CD4-positive, alpha-beta T cell treated with Interferon alpha-2 for 1 hour (primary cell): ENCODE results near the gene OR6J1.
A peak's percentile ranks its signal among the peaks of the same experiment; 100 is the strongest.
"Not testable (repeated sequence)": the region's sequence is repeated elsewhere in the genome, so short reads cannot be mapped to it uniquely, and the experiment has no call there.

Experiments used
- DNase-seq, 2 donors: peaks; one replicate each; pipeline ENCODE4 v3.0.0-alpha.2; 2020 to 2022

The OR6J1 gene

DNA sequence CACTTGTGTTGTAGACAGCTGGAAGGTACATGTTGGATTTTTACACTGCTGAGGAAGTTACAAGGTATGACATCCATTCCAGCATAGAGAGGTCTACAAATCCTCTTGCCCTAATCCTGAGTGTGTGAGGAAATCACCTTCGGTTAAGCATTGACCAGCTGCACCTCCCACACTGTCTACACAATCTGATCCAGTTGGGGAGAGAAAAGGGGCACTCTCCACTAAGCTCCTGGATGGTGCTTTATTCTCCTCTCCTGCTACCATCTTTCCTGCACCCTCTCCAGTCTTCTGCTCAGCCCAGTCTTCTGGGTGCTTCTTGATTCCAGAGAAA lies at the start of gene OR6J1:
TSS of gene OR6J1 (minus strand) at position 48 of the 331 bp plus-strand sequence. CDS start 9,541 bp downstream, outside the sequence.
- DNase-seq, result no peak

DNA sequence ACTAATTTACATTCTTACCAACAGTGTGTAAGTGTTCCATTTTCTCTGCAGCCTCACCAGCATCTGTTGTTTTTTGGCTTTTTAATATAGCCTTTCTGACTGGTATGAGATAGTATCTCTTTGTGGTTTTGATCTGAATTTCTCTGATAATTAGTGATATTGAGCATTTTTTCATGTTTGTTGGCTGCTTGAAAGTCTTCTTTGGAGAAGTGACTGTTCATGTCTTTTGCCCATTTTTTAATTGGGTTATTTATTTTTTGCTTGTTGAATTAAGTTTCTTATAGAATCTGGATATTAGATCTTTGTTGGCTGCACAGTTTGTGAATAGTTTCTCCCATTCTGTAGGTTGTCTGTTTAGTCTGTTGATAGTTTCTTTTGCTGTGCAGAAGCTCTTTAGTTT lies 48.0 kb upstream of the OR6J1 start:
- no peak for DNase-seq

DNA sequence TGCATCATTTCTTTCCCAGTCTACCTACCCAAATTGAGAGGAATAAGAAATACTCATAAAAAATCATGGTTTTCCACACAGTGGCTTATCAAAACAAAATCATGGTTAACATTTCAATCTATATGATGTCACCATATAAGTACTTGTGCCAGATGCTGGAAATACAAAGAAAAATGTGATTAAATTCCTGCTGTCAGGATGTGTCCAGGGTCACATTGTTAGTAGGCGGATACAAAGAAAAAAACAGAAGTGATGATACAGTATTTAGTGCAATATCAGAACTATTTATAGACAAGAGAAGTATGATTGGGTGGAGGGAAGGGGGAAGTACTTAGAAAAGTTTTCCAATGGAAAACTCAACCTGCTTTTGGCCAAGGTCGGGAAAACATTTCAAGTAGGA lies 47.0 kb upstream of the OR6J1 start:
- no peak for DNase-seq

DNA sequence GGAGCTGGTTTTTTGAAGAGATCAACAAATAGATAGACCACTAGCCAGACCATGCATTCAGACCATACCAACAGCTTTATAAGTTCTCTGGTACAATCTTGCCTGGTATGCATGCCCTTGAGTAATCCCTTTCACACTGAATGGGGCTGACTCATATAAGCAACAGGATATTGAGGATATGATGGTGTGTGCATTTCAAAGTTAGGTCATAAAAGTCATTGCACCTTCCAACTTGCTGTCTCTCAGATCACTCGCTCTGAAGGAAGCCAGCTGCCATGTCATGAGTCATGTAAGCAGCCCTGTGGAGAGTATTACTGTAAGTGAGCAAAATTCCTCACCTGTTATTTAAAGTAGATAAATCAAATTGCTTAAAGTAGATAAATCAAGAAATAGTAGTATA lies 45.0 kb upstream of the OR6J1 start:
- DNase-seq, result no peak

DNA sequence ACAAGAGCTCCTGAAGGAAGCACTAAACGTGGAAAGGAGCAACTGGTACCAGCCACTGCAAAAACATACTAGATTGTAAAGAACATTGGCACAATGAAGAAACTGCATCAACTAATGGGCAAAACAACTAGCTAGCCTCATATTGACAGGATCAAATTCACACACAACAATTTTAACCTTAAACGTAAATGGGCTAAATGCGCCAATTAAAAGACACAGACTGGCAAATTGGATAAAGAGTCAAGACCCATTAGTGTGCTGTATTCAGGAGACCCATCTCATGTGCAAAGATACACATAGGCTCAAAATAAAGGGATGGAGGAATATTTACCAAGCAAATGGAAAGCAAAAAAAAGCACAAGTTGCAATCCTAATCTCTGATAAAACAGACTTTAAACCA lies 43.8 kb upstream of the OR6J1 start:
- DNase-seq, result not testable (repeated sequence)

DNA sequence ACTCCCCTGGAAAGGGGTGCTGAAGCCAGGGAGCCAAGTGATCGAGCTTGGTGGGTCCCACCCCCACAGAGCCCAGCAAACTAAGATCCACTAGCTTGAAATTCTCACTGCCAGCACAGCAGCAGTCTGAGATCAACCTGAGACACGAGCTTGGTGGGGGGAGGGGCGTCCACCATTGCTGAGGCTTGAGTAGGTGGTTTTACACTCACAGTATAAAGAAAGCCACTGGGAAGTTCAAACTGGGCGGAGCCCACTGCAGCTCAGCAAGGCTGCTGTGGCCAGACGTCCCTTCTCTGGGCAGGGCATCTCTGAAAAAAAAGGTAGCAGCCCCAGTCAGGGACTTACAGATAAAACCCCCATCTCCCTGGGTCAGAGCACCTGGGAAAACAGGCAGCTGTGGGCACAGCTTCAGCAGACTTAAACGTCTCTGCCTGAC lies 42.0 kb upstream of the OR6J1 start:
- DNase-seq, result not testable (repeated sequence)

DNA sequence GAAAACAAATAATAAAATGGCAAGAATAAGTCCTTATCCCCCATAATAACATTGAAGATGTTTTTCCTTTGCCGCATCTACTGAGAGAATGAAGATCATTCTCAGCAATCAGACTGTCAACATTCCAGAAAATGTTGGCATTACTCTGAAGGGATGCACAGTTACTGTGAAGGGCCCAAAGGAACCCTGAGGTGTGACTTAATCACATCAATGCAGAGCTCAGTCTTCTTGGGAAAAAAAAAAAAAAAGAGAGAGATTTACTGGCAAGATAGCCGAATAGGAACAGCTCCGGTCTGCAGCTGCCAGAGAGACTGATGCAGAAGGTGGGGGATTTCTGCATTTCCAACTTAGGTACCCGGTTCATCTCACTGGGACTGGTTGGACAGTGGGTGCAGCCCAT lies 41.3 kb upstream of the OR6J1 start:
- DNase-seq, result no peak

DNA sequence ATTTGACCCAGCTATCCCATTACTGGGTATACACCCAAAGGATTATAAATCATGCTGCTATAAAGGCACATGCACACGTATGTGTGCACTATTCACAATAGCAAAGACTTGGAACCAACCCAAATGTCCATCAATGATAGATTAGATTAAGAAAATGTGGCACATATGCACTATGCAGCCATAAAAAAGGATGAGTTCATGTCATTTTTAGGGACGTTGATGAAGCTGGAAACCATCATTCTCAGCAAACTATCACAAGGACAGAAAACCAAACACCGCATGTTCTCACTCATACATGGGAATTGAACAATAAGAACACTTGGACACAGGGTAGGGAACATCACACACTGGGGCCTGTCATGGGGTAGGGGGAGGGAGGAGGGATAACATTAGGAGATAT lies 39.3 kb upstream of the OR6J1 start:
- DNase-seq, result not testable (repeated sequence)

DNA sequence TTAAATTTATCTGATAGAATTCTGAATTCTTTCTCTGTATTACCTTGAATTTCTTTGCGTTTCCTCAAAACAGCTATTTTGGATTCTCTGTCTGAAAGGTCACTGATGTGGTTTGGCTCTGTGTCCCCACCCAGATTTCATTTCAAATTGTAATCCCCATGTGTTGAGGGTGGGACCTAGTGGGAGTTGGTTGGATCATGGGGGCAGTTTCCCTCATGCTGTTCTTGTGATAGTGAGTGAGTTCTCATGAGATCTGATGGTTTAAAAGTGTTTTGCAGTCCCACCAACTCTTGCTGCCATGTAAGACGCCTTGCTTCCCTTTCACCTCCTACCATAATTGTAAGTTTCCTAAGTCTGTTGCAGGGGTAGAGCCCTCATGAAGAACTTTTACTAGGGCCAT lies 34.1 kb upstream of the OR6J1 start:
- DNase-seq, result no peak

DNA sequence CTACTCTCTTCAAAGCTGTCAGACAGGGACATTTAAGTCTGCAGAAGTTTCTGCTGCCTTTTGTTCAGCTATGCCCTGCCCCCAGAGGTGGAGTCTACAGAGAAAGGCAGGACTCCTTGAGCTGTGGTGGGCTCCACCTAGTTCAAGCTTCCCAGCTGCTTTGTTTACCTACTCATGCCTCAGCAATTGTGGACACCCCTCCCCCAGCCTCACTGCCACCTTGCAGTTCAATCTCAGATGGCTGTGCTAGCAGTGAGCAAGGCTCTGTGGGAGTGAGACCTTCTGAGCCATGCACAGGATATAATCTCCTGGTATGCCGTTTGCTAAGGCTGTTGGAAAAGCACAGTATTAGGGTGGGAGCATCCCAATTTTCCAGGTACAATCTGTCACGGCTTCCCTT lies 33.4 kb upstream of the OR6J1 start:
- not testable (repeated sequence) for DNase-seq

DNA sequence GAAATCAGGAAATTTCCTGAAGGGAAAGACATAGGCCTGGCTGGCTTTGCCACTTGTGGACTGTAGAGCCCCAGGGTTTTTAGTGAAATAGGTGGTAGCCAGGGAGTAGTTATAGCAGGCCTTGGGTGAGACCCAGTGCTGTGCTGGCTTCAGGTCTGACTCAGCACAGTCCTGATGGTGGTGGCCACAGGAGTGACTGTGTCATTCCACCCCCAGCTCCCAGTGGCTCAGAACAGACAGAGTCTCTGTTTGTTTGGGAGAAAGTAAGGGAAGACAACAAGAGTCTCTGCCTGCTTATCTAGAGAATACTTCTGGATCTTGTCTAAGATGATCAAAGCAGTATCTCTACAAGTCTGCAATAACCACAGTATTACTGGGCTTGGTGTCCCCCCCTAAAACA lies 27.5 kb upstream of the OR6J1 start:
- no peak for DNase-seq

DNA sequence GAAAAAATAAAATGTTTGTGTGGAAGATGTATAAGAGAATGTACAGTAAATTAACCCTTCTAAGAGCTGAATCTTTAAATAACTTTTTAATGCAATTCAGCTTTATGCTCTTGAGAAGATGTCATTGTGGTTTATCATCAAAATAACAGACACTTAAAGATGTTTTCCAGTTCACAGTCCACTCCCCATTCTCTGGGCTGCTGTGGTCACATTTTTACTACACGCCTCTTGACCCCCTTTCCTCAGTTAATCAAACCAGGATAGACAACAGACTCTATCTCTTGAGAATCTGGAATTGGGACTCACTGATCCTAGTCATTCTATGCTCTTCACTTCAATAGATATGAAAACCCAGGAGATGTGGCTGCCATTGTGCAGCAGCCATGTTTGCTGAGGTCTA lies 24.7 kb upstream of the OR6J1 start:
- DNase-seq, result no peak

DNA sequence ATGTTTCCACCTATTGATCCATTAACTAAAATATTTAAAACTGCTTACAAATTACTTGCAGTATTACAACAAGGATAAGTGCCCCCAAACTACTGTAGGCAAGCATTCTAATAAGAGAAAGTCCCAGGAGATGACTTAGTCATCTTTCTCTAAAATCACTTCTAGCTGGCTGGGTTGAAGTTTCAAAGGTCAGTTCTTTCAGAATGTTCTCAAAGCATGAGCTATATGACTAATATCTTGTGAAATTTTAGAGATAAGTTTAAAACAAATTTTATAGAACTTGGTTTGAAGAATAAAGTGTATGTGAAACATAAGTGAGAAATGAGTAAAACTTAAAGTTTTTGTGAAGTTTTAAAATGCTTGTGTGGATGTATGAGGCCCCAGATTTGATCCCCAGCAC lies 24.3 kb upstream of the OR6J1 start:
- no peak for DNase-seq

DNA sequence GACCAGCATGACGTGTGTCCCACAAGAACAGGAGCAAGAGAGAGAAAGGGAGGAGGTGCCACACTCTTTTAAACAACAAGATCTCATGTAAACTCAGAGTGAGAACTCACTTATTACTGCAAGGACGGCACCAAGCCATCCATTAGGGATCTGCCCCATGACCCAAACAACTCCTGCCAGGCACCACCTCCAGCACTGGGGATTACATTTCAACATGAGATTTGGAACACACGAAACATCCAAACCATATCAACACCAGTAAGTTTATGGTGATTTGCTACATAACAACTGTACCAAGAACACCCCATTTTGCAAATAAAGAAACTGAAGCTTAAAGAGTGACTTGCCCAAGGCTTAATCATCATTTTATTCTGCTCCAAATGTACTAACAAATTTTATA lies 23.7 kb upstream of the OR6J1 start:
- no peak for DNase-seq

DNA sequence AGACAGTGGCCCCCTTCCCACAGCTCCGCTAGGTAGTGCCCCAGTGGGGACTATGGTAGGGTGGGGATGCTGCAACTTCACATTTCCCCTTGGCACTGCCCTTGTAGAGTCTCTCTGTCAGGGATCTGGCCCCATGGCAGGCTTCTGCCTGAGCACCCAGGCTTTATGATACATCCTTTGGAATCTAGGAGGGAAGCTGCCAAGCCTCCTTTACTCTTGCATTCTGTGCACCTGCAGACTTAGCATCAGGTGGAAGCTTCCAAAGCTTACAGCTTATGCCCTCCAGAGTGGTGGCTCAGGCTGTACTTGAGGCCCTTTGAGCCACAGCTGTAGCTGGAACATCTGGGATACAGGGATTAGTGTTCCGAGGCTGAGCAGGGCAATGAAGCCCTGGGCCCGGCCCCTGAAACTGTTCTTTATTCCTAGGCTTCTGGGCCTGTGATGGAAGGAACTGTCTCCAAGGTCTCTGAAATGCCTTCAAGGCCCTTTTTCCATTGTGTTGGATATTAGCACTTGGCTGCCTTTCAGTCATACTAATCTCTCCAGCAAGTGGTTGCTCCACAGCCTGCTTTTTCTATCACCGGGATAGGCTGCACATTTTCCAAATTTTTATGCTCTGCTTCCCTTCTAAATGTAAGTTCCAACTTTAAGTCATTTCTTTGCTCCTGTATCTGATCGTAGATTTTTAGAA lies 22.2 kb upstream of the OR6J1 start:
- no peak for DNase-seq

DNA sequence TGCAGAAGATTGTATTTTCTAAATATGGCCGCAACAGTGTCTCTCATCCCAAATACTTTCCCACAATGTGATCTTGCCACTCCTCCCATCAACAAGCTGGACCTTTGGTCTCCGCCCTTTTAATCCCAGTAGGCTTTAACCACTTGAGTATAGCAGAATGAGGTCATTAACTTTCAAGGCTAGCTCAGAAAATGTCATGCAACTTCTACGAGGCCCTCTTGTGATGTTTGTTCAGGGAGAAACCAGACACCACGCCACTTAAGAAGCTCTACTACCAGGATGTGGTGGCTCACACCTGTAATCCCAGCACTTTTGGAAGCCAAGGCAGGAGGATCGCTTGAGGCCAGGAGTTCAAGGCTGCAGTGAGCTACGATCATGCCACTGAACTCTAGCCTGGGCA lies 20.1 kb upstream of the OR6J1 start:
- no peak for DNase-seq

DNA sequence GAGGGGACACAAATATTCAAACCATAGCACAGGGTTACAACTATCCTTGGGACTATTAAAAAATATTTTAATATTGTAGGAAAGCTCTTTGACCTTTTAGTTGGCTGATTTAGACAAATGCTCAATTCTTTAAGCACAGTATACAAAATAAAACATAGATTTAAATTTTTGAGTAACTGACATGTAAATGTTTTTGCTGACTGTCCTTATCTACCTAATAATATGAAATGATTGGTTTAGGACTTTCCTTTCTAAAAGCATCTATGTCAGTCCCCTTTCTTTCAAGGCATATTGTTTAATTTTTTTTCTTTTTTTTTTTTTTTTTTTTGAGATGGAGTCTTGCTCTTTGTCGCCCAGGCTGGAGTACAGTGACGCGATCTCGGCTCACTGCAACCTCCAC lies 16.5 kb upstream of the OR6J1 start:
- no peak for DNase-seq

DNA sequence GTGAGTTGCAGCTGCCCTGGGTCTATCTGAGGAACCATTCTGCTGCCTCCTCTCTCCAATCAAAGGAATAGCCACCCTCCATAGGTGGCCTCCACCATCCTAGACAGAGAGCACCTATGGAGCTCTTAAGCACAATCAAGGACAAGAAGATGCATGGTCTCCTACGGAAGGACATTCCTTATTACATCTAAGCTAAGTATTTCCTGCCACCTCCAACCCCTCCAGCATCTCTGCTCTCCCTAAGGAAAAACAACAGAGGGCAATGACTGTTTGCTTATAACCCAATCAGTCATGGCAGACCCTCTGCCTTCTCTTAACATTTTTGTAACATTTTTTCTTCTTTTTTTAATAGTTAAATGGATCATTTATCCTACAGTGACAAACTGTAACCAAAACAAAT lies 14.8 kb upstream of the OR6J1 start:
- DNase-seq, result no peak

DNA sequence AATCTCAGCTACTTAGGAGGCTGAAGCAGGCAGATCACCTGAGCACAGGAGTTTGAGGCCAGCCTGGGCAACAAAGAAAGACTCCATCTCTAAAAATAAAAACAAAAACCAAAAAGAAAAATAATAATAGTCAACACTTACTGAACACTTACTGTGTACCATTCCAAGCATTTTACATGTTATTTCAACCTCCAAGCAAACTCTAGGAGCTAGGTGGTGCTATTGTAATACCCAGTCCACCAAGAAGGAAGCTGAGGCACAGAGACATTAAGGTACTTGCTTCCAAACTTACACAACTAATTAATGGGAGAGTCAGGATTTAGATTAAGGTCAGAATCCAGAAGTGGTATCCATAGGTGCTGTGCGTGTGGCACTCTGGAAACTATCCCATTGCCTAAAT lies 13.7 kb upstream of the OR6J1 start:
- DNase-seq, result no peak

DNA sequence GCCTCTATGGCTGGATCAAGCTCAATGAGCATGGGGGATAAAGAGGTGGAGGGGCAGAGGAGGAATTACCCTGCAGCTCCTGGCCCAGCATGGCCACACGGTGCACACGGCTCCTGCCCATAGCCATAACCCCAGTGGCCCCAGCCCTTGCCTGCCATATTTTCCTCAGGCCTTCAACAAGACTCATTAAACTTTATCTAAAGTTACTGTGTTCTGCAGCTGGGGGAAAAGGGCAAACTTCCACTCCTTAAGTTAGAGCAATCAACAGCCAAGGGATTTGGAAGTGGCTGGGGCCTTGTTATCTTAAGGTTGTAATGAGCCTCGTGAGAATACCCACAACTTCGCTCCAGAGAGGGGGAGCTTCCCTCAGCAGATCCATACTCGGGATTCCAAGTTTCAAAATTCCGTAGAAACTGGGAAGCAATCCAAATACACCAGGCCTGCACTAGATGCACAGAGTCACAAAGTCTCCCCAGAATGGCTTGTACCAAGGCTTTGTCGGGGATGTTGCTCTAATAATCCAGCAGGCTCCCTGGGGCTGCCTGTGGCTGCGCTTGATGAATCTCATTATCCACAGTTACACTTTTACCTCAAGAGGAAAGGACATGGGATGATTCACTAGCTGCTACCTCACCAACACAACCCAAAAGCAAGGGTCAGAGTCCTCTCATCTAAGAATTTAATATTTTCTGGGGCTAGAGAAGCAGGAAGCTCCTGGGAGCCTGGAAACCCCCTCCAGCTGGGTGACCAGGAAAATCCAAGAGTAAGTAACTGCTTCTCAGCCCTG lies 13.0 kb upstream of the OR6J1 start:
- no peak for DNase-seq

DNA sequence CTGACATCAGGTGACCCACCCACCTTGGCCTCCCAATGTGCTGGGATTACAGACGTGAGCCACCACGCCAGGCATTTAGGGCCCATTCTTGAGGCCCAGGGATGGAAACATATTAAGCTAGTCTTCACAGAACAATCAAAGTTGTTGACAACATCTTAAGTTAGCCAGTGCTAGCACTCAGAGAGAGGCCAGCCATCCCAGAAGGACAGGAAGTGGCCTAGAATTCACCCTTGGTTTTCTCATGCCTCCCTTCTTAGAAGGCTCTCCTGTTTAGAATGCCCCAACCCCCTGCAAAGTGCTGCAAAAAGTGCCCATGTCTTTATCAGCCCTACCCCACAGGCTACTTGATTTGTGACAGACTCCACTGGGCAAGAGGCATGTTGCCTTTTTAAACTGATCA lies 12.1 kb upstream of the OR6J1 start:
- DNase-seq, result no peak

DNA sequence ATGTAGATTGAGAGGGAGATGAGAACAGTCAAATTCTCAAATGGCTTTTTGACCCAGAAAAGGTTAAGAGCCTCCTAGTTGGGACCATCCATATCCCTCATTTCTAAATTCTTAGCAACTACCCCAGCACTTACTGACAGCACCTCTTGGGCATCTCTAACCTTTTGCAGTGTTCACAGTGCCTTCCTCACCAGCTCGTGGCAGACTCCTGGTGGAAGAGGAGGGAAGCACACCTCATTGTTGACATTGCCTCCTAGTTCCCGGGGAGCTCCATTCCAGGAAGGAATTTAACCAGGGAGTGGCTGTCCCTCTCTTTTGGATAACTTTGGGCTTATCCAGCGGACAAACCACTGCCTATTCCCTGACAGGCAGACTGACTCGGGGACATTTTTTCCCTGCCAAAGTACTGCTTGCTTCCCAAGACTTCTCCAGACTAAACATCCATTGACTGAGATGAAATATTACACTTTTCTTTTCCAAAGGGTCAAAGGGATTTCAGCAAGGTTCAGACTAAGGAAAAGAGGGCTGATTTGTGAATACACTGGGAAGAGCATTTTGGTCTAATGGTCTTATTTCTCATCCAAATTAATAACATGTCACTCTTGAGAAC lies 9.0 kb upstream of the OR6J1 start:
- DNase-seq, result peak; percentile 42 to 63

DNA sequence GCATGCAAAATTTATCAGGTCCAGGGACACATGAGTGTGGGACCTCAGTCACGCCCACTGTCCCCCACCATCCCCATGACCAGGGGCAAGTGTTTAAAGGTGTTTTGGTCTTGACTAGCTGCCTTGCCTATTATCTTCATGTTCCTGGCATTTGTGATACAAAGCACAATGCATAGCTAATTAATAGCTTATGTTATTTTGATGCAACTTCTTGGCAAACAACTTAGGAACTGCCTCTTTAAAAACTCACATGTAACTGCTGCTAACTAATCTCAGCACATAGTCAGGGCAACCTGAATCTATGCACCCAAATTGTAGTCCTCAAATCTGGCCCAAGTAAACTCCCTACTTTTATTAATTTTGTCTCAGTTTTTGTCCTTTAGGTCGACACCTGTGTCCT lies 7.4 kb upstream of the OR6J1 start:
- no peak for DNase-seq

DNA sequence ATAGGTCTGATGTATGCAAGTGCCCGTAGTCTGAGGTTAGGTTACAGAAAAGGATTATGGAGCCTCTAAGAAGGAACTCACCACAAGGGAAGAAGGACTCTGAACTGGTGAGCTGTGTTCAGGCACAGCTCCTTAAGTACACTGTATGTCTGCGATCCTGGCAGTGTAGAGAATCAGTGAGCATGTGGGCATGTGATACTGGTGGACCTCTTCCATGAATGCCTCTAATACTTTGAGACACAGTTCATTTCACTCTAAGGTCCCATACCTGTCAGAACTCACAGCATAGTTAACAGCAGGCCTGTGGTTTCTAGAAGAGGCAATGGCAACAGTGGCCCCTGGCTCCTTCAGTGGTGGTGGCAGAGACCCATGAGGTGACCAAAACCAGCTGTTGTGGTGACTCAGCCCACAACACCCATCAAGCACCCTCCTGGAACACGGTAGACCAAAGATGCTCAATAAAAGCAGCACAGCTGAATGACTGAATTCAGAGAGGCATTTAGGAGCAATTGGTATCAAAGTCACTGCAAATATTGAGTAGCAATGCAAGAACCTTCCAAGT lies 6.9 kb upstream of the OR6J1 start:
- no peak for DNase-seq
